AG10803 (cell line): ENCODE measurements around the gene ENO4.
A peak's percentile ranks its signal among the peaks of the same experiment; 100 is the strongest.

ENCODE experiments used
- DNase-seq: peaks from one replicate; pipeline ENCODE4 v3.0.0; 2010; ENCODE audit warnings: low read depth
- H3K4me3 ChIP-seq: 2 replicates; pipeline ENCODE4 v1.5.1; 2011; ENCODE audit warnings: mild to moderate bottlenecking, low read length, control low read depth
- TF ChIP-seq, protein P1 (sequence below): conservative IDR thresholded peaks from 2 replicates; pipeline ENCODE4 v1.5.1; 2011; ENCODE audit warnings: mild to moderate bottlenecking, low read length, control low read depth, inconsistent platforms

The ENO4 gene

DNA sequence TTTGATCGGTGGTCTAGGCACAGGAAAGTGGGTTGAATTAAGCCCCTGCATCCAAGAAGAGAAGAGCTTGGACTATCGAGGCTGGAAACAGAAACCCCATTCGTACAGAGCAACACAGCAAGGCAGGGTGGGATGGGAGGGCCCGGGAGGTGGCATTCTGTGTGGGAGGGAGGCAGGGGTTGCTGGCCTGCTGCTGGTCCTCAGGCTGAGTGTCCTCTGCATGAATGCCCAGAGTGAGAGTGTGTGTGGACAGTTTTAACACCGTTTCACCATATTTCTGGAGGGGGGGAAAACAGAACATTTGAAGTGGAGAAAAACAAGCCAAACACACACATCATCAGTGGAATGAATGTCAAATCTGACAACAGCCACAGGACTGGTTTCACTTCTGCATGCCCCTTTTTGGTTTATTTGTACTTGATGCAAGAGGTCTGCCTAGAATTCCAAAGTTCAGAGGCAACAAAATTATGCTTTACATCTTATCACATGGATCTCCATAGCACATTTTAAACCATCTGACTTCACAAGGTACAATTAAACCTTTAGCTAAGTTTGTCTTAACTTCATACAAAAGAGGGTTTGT is 11.1 kb upstream of the ENO4 start:
- H3K4me3 ChIP-seq: no peak overlapping the region
- no peak for DNase-seq
- TF ChIP-seq, protein P1, sequence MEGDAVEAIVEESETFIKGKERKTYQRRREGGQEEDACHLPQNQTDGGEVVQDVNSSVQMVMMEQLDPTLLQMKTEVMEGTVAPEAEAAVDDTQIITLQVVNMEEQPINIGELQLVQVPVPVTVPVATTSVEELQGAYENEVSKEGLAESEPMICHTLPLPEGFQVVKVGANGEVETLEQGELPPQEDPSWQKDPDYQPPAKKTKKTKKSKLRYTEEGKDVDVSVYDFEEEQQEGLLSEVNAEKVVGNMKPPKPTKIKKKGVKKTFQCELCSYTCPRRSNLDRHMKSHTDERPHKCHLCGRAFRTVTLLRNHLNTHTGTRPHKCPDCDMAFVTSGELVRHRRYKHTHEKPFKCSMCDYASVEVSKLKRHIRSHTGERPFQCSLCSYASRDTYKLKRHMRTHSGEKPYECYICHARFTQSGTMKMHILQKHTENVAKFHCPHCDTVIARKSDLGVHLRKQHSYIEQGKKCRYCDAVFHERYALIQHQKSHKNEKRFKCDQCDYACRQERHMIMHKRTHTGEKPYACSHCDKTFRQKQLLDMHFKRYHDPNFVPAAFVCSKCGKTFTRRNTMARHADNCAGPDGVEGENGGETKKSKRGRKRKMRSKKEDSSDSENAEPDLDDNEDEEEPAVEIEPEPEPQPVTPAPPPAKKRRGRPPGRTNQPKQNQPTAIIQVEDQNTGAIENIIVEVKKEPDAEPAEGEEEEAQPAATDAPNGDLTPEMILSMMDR: no peak

DNA sequence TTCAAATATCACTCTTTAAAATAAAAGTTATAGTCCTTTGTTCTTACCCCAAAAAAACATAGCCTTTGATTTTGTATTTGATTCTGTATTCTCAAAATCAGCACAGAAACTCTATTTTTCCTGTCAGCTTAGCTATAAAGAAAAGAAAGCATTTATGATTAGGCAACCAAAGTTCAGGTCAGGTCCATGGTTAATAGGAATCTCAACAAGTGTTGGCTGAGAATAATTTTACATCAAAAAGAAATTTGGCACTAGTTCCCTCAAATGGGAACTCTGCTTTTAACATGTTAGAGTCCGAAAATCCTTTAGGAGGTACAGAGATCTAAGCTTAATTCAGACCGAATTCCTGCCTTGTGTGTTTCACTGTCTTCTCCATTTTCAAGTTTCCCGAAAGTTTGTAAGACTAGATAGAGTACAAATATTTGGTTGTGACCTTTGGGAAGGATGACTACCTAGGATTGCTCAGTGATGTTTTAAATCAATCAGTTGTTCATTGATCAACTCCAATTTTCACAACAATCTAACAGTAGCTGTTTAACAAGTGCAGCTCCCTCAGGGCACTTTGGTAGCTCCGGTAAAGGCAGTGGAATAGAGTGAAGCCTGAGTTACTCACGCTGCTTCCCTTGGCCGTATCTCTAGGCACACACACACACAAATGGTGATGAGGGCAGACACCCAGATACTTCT is 8.8 kb upstream of the ENO4 start:
- DNase-seq: no peak
- H3K4me3 ChIP-seq: no peak overlapping the region
- TF ChIP-seq, protein P1: no peak

GRCh38 chr10:116845823-116846222 is 3.5 kb upstream of the ENO4 start:
- H3K4me3 ChIP-seq: no peak overlapping the region
- DNase-seq: no peak
- TF ChIP-seq, protein P1: no peak

DNA sequence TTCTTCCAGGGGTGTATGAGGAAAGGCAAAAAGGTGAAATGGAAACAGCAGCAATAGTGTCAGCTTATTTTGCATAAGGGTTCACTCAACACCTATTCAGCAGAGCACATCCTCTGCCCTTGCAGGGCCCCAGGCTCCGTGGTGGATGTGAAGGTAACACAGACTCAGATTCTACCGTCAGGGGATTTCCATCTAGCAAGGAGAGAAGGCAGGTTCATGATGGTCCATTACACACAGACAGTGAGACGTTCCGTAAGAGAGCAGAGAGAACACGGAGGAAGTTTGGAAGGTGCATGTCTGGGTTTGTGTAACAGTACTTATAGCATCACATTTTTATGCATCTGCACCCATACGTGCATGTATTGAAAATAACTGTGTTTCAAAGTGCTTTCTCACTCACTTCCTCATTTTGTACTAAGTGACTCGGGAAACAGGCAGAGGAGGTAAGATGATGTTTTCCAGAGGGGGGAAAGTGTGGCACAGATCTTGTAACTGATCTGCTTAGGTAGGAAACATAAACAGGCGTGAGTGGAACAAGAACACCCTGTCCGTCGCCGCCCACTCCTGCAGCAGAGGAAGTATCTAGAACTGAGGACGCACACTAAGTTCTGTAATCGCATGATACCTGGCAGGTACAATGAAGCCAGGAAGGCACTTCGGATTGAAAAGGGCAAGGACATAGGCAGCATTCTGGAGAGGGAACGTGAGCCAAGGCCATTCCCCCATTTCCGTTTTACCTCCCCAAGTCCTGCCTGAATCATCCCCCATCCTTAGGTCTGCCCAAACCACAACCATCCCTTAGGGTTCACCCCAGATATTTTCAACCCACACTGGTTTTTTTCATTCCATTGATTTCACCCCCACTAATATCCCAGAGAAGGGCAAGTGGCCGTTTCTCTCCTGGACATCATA is 1.0 kb upstream of the ENO4 start:
- peak overlapping the region; percentile 92 for H3K4me3 ChIP-seq
- peak; percentile 45 for DNase-seq
- TF ChIP-seq, protein P1: no peak

GRCh38 chr10:116848944-116849247 is 403 bp upstream of the ENO4 start:
- H3K4me3 ChIP-seq: peak overlapping the region; percentile 92
- TF ChIP-seq, protein P1: no peak
- no peak for DNase-seq

DNA sequence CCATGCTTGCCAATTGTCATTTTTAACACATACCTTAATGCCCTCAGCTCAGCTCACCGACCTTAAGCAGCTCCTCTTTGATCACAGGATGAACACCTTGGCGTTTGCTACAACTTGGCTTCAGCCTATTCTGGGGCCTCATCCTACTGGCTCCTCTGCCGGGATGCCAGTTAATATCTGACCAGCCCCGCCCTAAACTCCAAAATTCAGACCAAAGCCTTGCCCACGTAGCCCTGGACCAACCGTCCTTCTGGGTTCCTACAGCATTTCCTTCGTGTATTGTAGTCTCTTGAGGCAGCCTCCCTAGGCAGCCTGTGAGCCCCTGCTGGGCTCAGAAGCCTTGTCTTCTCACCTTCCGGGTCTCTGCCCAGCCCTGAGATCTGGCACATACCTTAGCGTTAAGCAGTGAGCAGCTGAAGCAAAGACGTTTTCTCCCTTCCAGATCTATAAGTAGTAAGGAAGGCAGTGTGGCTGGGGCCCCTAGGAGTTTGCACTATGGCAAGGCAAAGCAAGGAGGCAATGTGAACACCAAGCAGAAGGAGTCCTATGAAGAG is 836 bp downstream of the ENO4 start:
- H3K4me3 ChIP-seq: peak overlapping the region; percentile 92
- TF ChIP-seq, protein P1: no peak
- DNase-seq: no peak
